ENCODE measurements around the gene APLP1.

DNA sequence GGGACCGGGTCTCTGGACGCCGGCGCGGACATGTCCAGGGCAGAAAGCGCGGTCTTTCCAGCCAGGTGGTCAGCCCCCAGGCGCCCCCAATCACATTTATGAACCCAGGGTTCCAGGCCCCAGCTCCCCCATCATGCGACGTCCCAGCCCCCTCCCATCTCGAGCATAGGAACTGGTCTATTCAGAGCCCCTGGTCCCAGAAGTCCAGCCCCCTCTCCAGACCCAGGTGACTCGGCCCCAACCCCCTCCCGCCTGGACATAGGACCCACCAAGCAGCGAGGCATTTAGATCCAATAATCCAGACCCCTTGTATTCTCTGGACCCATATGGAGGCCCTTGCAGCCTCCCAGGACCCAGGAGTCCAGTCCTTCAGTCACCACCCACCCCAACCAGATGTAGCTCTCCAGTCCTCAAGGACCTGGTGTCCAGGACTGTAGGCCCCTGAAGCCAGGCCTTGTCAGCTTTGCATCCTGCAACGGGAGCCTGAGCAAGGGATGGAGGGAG is 501 bp downstream of the APLP1 start:
- TF ChIP-seq, protein P1, sequence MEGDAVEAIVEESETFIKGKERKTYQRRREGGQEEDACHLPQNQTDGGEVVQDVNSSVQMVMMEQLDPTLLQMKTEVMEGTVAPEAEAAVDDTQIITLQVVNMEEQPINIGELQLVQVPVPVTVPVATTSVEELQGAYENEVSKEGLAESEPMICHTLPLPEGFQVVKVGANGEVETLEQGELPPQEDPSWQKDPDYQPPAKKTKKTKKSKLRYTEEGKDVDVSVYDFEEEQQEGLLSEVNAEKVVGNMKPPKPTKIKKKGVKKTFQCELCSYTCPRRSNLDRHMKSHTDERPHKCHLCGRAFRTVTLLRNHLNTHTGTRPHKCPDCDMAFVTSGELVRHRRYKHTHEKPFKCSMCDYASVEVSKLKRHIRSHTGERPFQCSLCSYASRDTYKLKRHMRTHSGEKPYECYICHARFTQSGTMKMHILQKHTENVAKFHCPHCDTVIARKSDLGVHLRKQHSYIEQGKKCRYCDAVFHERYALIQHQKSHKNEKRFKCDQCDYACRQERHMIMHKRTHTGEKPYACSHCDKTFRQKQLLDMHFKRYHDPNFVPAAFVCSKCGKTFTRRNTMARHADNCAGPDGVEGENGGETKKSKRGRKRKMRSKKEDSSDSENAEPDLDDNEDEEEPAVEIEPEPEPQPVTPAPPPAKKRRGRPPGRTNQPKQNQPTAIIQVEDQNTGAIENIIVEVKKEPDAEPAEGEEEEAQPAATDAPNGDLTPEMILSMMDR (conservative IDR thresholded peaks at IDR 0.05; ENCODE audit: low read depth in 2 of 2) = no peak
- no peak for TF ChIP-seq ZNF114 (CRISPR knock-in tag; IDR thresholded peaks at IDR 0.05)
- TF ChIP-seq POLR2AphosphoS5 (IDR thresholded peaks at IDR 0.05; ENCODE audit: low read depth) = no peak
- TF ChIP-seq, protein P2, sequence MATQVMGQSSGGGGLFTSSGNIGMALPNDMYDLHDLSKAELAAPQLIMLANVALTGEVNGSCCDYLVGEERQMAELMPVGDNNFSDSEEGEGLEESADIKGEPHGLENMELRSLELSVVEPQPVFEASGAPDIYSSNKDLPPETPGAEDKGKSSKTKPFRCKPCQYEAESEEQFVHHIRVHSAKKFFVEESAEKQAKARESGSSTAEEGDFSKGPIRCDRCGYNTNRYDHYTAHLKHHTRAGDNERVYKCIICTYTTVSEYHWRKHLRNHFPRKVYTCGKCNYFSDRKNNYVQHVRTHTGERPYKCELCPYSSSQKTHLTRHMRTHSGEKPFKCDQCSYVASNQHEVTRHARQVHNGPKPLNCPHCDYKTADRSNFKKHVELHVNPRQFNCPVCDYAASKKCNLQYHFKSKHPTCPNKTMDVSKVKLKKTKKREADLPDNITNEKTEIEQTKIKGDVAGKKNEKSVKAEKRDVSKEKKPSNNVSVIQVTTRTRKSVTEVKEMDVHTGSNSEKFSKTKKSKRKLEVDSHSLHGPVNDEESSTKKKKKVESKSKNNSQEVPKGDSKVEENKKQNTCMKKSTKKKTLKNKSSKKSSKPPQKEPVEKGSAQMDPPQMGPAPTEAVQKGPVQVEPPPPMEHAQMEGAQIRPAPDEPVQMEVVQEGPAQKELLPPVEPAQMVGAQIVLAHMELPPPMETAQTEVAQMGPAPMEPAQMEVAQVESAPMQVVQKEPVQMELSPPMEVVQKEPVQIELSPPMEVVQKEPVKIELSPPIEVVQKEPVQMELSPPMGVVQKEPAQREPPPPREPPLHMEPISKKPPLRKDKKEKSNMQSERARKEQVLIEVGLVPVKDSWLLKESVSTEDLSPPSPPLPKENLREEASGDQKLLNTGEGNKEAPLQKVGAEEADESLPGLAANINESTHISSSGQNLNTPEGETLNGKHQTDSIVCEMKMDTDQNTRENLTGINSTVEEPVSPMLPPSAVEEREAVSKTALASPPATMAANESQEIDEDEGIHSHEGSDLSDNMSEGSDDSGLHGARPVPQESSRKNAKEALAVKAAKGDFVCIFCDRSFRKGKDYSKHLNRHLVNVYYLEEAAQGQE (IDR thresholded peaks at IDR 0.05; ENCODE audit: unreplicated experiment) = no peak
- no peak for TF ChIP-seq STAT1 (IDR thresholded peaks at IDR 0.05; ENCODE audit: unreplicated experiment)
- TF ChIP-seq CREB1 (CRISPR knock-in tag; IDR thresholded peaks at IDR 0.05; ENCODE audit: low read depth) = no peak
- TF ChIP-seq EZH2 (IDR thresholded peaks at IDR 0.05; ENCODE audit: low read depth, unreplicated experiment) = no peak

Data from GM23338 (cell line).